MM.1S (cell line): ENCODE measurements around the gene TEKT4.
"Not testable (repeated sequence)": the region's sequence is repeated elsewhere in the genome, so short reads cannot be mapped to it uniquely, and the experiment has no call there.

ENCODE experiments used
- DNase-seq: peaks from one replicate; pipeline ENCODE4 v3.0.0-alpha.2; 2015
- H2AFZ ChIP-seq: fragments of 300-600 bp; sonication (generic); 2 replicates; pipeline ENCODE4 v1.6.0; 2016; ENCODE audit warnings: antibody characterized with exemption, low read length
- H3F3A ChIP-seq: fragments of 300-600 bp; sonication (generic); 2 replicates; pipeline ENCODE4 v1.6.1; 2016; ENCODE audit warnings: mild to moderate bottlenecking, antibody characterized with exemption, low read length, moderate library complexity, mixed read lengths; ENCODE audit not compliant: insufficient read depth
- H3K27ac ChIP-seq: fragments of 300-600 bp; sonication (generic); 2 replicates; pipeline ENCODE4 v1.5.1; 2016; ENCODE audit warnings: mild to moderate bottlenecking, low read length
- H3K27me3 ChIP-seq: fragments of 300-600 bp; sonication (generic); replicated peaks from 2 replicates; pipeline ENCODE4 v1.6.0; 2016; ENCODE audit warnings: low read length; ENCODE audit not compliant: insufficient read depth
- H3K36me3 ChIP-seq: fragments of 300-600 bp; sonication (generic); replicated peaks from 2 replicates; pipeline ENCODE4 v1.6.1; 2016; ENCODE audit warnings: mild to moderate bottlenecking, low read length, mixed read lengths; ENCODE audit not compliant: insufficient read depth
- H3K4me1 ChIP-seq: fragments of 300-600 bp; sonication (generic); 2 replicates; pipeline ENCODE4 v1.6.1; 2016; ENCODE audit warnings: low read length, mixed read lengths
- H3K4me2 ChIP-seq: fragments of 300-600 bp; sonication (generic); 2 replicates; pipeline ENCODE4 v1.6.0; 2016; ENCODE audit warnings: low read depth, low read length
- H3K4me3 ChIP-seq: fragments of 300-600 bp; sonication (generic); 2 replicates; pipeline ENCODE4 v1.5.1; 2016; ENCODE audit warnings: low read length, mixed read lengths
- H3K79me2 ChIP-seq: fragments of 300-600 bp; sonication (generic); 2 replicates; pipeline ENCODE4 v1.6.1; 2016; ENCODE audit warnings: mixed run types, low read length, mixed read lengths
- H3K9ac ChIP-seq: fragments of 300-600 bp; sonication (generic); 2 replicates; pipeline ENCODE4 v1.6.1; 2016; ENCODE audit warnings: low read length, mixed read lengths
- H3K9me2 ChIP-seq: fragments of 300-600 bp; sonication (generic); replicated peaks from 2 replicates; pipeline ENCODE4 v1.6.1; 2016; ENCODE audit warnings: mild to moderate bottlenecking, low read length, mixed read lengths; ENCODE audit not compliant: insufficient read depth
- H3K9me3 ChIP-seq: fragments of 300-600 bp; sonication (generic); replicated peaks from 2 replicates; pipeline ENCODE4 v1.6.1; 2016; ENCODE audit warnings: mild to moderate bottlenecking, low read length, mixed read lengths; ENCODE audit not compliant: insufficient read depth
- H4K20me1 ChIP-seq: fragments of 300-600 bp; sonication (generic); 2 replicates; pipeline ENCODE4 v1.6.1; 2016; ENCODE audit warnings: mild to moderate bottlenecking, low read length, moderate library complexity, mixed read lengths; ENCODE audit not compliant: insufficient read depth
- EZH2 ChIP-seq: fragments of 300-600 bp; sonication (generic); optimal IDR thresholded peaks from 2 replicates; pipeline ENCODE3; 2017; ENCODE audit warnings: low read depth, mild to moderate bottlenecking, antibody characterized with exemption, low read length, mixed read lengths
- EZH2phosphoT487 ChIP-seq: fragments of 300-600 bp; sonication (generic); IDR thresholded peaks from 2 replicates; pipeline ENCODE4 v1.6.1; 2018; ENCODE audit warnings: antibody characterized with exemption, low read length
- TF ChIP-seq, protein P1 (sequence below): fragments of 300-600 bp; sonication (generic); IDR thresholded peaks from 2 replicates; pipeline ENCODE4 v1.5.1; 2016; ENCODE audit warnings: antibody characterized with exemption, low read length, mixed read lengths

The TEKT4 gene

DNA sequence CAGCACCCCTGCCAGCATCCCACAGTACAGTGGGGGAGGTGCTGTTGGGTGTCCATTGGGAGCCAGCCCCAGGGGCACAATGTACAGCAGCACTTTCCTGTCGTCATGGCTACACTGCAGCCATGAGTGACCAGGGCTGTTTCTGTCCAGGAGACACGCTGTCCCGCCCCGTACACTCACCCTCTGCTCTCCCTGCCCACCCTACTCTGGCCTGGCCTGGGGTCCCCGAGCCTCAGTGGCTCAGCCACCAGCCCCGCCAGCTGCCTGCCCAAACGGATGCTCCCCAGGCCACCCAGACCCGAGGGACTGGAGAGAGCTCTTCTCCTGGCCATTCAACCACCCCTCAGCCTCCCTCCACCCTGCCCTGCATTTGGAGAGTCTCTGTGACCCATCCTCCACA, 9.3 kb downstream of the TEKT4 start:
- H2AFZ ChIP-seq = no peak overlapping the region
- H3K36me3 ChIP-seq = no peaks in the 10 kb centered on the region
- no peak overlapping the region for H3K4me3 ChIP-seq
- H4K20me1 ChIP-seq = no peaks in the 10 kb centered on the region
- no peaks in the 10 kb centered on the region for H3K4me1 ChIP-seq
- H3K27ac ChIP-seq = no peak overlapping the region
- H3K4me2 ChIP-seq = no peak overlapping the region
- no peaks in the 10 kb centered on the region for H3K9me2 ChIP-seq
- no peak for TF ChIP-seq EZH2phosphoT487
- TF ChIP-seq, protein P1, sequence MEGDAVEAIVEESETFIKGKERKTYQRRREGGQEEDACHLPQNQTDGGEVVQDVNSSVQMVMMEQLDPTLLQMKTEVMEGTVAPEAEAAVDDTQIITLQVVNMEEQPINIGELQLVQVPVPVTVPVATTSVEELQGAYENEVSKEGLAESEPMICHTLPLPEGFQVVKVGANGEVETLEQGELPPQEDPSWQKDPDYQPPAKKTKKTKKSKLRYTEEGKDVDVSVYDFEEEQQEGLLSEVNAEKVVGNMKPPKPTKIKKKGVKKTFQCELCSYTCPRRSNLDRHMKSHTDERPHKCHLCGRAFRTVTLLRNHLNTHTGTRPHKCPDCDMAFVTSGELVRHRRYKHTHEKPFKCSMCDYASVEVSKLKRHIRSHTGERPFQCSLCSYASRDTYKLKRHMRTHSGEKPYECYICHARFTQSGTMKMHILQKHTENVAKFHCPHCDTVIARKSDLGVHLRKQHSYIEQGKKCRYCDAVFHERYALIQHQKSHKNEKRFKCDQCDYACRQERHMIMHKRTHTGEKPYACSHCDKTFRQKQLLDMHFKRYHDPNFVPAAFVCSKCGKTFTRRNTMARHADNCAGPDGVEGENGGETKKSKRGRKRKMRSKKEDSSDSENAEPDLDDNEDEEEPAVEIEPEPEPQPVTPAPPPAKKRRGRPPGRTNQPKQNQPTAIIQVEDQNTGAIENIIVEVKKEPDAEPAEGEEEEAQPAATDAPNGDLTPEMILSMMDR = no peak
- TF ChIP-seq EZH2 = no peak
- no peak overlapping the region for H3K9ac ChIP-seq
- no peaks in the 10 kb centered on the region for H3K9me3 ChIP-seq
- no peak for DNase-seq
- no peaks in the 10 kb centered on the region for H3K27me3 ChIP-seq
- H3K79me2 ChIP-seq = no peaks in the 10 kb centered on the region
- no peaks in the 10 kb centered on the region for H3F3A ChIP-seq

DNA sequence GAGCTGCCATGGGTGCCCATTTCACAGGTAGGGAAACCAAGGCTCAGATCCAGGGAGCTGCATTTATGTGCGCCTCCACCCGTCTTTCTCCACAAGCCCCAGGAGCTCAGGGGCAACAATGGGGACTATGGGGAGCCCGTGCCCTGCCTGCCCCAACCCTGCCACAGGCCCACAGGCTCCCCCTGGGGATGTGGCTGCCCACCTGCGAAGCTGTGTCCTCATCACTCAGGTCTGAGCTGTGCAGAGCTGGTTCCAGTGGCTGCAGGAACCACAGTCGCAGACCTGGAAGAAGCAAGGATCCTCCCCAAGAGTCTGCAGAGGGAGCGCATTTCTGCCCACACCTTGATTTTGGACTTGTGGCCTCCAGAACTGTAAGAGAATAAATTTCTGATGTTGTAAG, 9.8 kb downstream of the TEKT4 start:
- Histone ChIP-seq H3K27me3 (no peaks in the 10 kb centered on the region), H3K27ac (no peak overlapping the region), H3K9ac (no peak overlapping the region), H3K9me3 (no peaks in the 10 kb centered on the region), H3K4me2 (no peak overlapping the region), H4K20me1 (no peaks in the 10 kb centered on the region), H3K4me1 (no peaks in the 10 kb centered on the region), H2AFZ (no peak overlapping the region), H3K4me3 (no peak overlapping the region), H3K9me2 (no peaks in the 10 kb centered on the region), H3F3A (no peaks in the 10 kb centered on the region), H3K36me3 (no peaks in the 10 kb centered on the region), H3K79me2 (no peaks in the 10 kb centered on the region)
- no peak for DNase-seq
- TF ChIP-seq EZH2 = no peak
- TF ChIP-seq EZH2phosphoT487 = no peak
- TF ChIP-seq, protein P1 = no peak

GRCh38 chr2:94890234-94890633, 19.0 kb downstream of the TEKT4 start:
- Histone ChIP-seq H3K9ac (no peak overlapping the region), H3K4me3 (no peak overlapping the region), H2AFZ (no peak overlapping the region), H3K4me1 (no peaks in the 10 kb centered on the region), H3K9me3 (no peaks in the 10 kb centered on the region), H3K27ac (no peak overlapping the region), H3K27me3 (no peaks in the 10 kb centered on the region), H3F3A (no peaks in the 10 kb centered on the region), H3K4me2 (no peak overlapping the region), H3K9me2 (no peaks in the 10 kb centered on the region), H3K36me3 (no peaks in the 10 kb centered on the region), H3K79me2 (no peaks in the 10 kb centered on the region), H4K20me1 (no peaks in the 10 kb centered on the region)
- TF ChIP-seq, protein P1 = no peak
- TF ChIP-seq EZH2 (no peak), EZH2phosphoT487 (no peak)
- DNase-seq = no peak

DNA sequence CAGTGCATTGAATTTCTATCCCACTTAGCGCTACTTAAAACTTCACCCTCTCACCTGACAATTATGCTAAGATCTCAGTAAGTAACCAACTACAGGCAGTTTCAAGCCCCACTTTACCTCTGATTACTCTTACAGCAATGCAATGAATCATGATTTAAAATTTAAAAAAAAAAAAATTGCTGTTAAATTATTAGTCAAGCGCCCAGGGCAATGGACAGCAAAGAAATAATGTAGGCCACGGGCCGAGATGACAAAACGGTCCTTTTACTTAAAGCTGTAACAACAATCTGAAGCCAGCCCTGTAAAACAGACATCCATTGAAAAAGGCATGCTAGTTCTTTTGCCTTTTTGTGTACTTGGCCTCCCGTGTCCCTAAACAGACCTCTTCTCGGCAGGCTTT, 24.0 kb downstream of the TEKT4 start:
- H3K27me3 ChIP-seq, H3K4me3 ChIP-seq, H3K9ac ChIP-seq, H3K79me2 ChIP-seq, H3K9me2 ChIP-seq, H3K36me3 ChIP-seq, H3K9me3 ChIP-seq, H3K27ac ChIP-seq, H2AFZ ChIP-seq, DNase-seq, H3K4me2 ChIP-seq, H4K20me1 ChIP-seq, H3K4me1 ChIP-seq, H3F3A ChIP-seq: not testable (repeated sequence)

GRCh38 chr2:94906976-94907375, 35.7 kb downstream of the TEKT4 start:
- H3K27ac ChIP-seq, H3K4me1 ChIP-seq, H3F3A ChIP-seq, DNase-seq, H3K9me2 ChIP-seq, H3K79me2 ChIP-seq, H3K36me3 ChIP-seq, H4K20me1 ChIP-seq, H2AFZ ChIP-seq, H3K9me3 ChIP-seq, H3K4me3 ChIP-seq, H3K4me2 ChIP-seq, H3K9ac ChIP-seq, H3K27me3 ChIP-seq: not testable (repeated sequence)
